ENCODE results near the gene GFOD1.

GRCh38 chr6:13534536-13534935 is 47.1 kb upstream of the GFOD1 start:
- TF ChIP-seq CTCF (conservative IDR thresholded peaks at IDR 0.05 in 1 of 2, IDR thresholded peaks at IDR 0.05 in 1 of 2; ENCODE audit: low read depth in 1 of 2, low read length in 2 of 2): no peak
- TF ChIP-seq EZH2 (IDR thresholded peaks at IDR 0.05; ENCODE audit: low read length, missing control alignments): no peak

Data from fibroblast of lung (primary cell).